ENCODE results near the gene DSP. TPM values are rescaled to one million over a fixed set of nuclear protein-coding genes. Genes with fewer than 3 reads are reported as not detected.
A peak's percentile ranks its signal among the peaks of the same experiment; 100 is the strongest.

The DSP gene
- total RNA-seq, 1 donor from 2014 or later: 21.4 TPM

GRCh38 chr6:7561153-7561964 is 19.9 kb downstream of the DSP start:
- no peak overlapping the region for H3K4me3 ChIP-seq

GRCh38 chr6:7562769-7563168 is 21.3 kb downstream of the DSP start:
- no peak overlapping the region for H3K4me3 ChIP-seq
- peaks cover 6% of the 10 kb centered on the region for H3K4me1 ChIP-seq
- intact Hi-C loops (cut with DNase I): no loop called here
- ATAC-seq (peak; percentile 77), DNase-seq (no peak)
- peaks cover 15% of the 10 kb centered on the region for H3K27me3 ChIP-seq
- H3K9me3 ChIP-seq: no peaks in the 10 kb centered on the region
- H3K27ac ChIP-seq: no peak overlapping the region
- H3K36me3 ChIP-seq: no peaks in the 10 kb centered on the region
- TF ChIP-seq, protein P1, sequence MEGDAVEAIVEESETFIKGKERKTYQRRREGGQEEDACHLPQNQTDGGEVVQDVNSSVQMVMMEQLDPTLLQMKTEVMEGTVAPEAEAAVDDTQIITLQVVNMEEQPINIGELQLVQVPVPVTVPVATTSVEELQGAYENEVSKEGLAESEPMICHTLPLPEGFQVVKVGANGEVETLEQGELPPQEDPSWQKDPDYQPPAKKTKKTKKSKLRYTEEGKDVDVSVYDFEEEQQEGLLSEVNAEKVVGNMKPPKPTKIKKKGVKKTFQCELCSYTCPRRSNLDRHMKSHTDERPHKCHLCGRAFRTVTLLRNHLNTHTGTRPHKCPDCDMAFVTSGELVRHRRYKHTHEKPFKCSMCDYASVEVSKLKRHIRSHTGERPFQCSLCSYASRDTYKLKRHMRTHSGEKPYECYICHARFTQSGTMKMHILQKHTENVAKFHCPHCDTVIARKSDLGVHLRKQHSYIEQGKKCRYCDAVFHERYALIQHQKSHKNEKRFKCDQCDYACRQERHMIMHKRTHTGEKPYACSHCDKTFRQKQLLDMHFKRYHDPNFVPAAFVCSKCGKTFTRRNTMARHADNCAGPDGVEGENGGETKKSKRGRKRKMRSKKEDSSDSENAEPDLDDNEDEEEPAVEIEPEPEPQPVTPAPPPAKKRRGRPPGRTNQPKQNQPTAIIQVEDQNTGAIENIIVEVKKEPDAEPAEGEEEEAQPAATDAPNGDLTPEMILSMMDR (IDR thresholded peaks at IDR 0.05): no peak

More at GRCh38 chr6:7561153-7561964, 19.9 kb downstream of the DSP start:
- H3K27ac ChIP-seq: no peak overlapping the region
- TF ChIP-seq, protein P1 (IDR thresholded peaks at IDR 0.05): no peak
- H3K9me3 ChIP-seq: no peaks in the 10 kb centered on the region
- peak; percentile 67 for ATAC-seq
- peaks cover 6% of the 10 kb centered on the region for H3K4me1 ChIP-seq
- H3K36me3 ChIP-seq: no peaks in the 10 kb centered on the region
- intact Hi-C loops (cut with DNase I): no loop called here
- peaks cover 15% of the 10 kb centered on the region for H3K27me3 ChIP-seq
- no peak for DNase-seq

GRCh38 chr6:7566107-7566506 is 24.6 kb downstream of the DSP start:
- TF ChIP-seq, protein P1 (IDR thresholded peaks at IDR 0.05): no peak
- Histone ChIP-seq H3K36me3 (no peaks in the 10 kb centered on the region), H3K27ac (no peak overlapping the region), H3K27me3 (peaks cover 15% of the 10 kb centered on the region), H3K9me3 (no peaks in the 10 kb centered on the region), H3K4me1 (peaks cover 6% of the 10 kb centered on the region), H3K4me3 (no peak overlapping the region)
- intact Hi-C loops (cut with DNase I): no loop called here
- DNase-seq (no peak), ATAC-seq (no peak)

GRCh38 chr6:7566617-7567173 is 25.2 kb downstream of the DSP start:
- intact Hi-C loops (cut with DNase I): no loop called here
- no peak overlapping the region for H3K27ac ChIP-seq
- no peaks in the 10 kb centered on the region for H3K36me3 ChIP-seq

GRCh38 chr6:7568021-7568420 is 26.6 kb downstream of the DSP start:
- intact Hi-C loops (cut with DNase I): no loop called here
- ATAC-seq (no peak), DNase-seq (no peak)
- no peaks in the 10 kb centered on the region for H3K9me3 ChIP-seq
- H3K4me3 ChIP-seq: no peak overlapping the region
- H3K4me1 ChIP-seq: peaks cover 3% of the 10 kb centered on the region
- H3K36me3 ChIP-seq: no peaks in the 10 kb centered on the region
- TF ChIP-seq, protein P1 (IDR thresholded peaks at IDR 0.05): no peak
- no peak overlapping the region for H3K27ac ChIP-seq
- H3K27me3 ChIP-seq: peaks cover 7% of the 10 kb centered on the region

More at GRCh38 chr6:7566617-7567173, 25.2 kb downstream of the DSP start:
- no peak for DNase-seq
- peaks cover 6% of the 10 kb centered on the region for H3K4me1 ChIP-seq
- no peak for ATAC-seq
- no peak overlapping the region for H3K4me3 ChIP-seq
- H3K27me3 ChIP-seq: peaks cover 9% of the 10 kb centered on the region
- no peaks in the 10 kb centered on the region for H3K9me3 ChIP-seq
- TF ChIP-seq, protein P1 (IDR thresholded peaks at IDR 0.05): no peak
